ENCODE data around the gene TRAF7. TPM values are rescaled to one million over a fixed set of nuclear protein-coding genes. Genes with fewer than 3 reads are reported as not detected.

Gene TRAF7
- total RNA-seq, 1 donor from 2014 or later: 66.1 TPM

DNA sequence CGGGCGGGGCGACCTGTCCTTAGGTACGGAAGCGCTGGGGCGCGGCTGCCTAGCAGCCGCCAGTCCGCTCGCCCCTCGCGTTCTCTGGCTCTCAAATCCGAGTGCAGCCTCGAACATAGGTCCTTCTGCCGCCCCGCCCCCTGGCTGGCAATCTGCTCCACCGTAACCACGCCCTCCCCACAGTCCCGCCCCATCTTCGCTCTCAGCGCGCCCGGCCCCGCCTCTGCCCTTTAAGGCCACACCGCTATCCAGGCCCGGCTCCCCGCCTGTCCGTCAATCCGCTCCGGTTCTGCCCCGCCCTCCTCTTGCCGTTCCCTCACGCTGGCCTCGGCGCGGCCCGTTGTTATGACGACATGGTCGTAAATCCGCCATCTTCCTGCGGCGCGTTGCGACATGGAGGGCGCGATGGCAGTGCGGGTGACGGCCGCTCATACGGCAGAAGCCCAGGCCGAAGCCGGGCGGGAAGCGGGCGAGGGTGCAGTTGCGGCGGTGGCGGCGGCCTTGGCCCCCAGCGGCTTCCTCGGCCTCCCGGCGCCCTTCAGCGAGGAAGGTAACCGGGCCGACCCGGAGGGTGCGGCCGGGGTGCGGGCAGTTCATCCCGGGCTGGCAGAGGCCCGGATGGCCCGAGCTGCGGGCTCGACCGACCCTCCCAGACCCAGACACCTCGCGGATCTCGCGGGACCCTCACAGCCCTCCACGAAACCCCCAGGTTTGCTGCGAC, 67.8 kb downstream of the TRAF7 start, which contains the start of gene E4F1:
Gene E4F1, plus strand, starts transcription at position 371 of the 721 bp plus-strand sequence. Its CDS starts 23 bp downstream, at position 394.
- TF ChIP-seq, protein P1, sequence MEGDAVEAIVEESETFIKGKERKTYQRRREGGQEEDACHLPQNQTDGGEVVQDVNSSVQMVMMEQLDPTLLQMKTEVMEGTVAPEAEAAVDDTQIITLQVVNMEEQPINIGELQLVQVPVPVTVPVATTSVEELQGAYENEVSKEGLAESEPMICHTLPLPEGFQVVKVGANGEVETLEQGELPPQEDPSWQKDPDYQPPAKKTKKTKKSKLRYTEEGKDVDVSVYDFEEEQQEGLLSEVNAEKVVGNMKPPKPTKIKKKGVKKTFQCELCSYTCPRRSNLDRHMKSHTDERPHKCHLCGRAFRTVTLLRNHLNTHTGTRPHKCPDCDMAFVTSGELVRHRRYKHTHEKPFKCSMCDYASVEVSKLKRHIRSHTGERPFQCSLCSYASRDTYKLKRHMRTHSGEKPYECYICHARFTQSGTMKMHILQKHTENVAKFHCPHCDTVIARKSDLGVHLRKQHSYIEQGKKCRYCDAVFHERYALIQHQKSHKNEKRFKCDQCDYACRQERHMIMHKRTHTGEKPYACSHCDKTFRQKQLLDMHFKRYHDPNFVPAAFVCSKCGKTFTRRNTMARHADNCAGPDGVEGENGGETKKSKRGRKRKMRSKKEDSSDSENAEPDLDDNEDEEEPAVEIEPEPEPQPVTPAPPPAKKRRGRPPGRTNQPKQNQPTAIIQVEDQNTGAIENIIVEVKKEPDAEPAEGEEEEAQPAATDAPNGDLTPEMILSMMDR (IDR thresholded peaks at IDR 0.05; ENCODE audit: unreplicated experiment): no peak
- H3K36me3 Mint-ChIP-seq: no peaks in the 10 kb centered on the region
- no peaks in the 10 kb centered on the region for H3K9me3 Mint-ChIP-seq
- H3K4me3 Mint-ChIP-seq: peak within 1 kb of the TSS; percentile 78
- DNase-seq (ENCODE audit: low spot score in 2 of 2, unreplicated experiment in 2 of 2): peak; percentile 97 to 98
- H3K4me1 Mint-ChIP-seq: peaks cover 11% of the 10 kb centered on the region
- no peaks in the 10 kb centered on the region for H3K27me3 Mint-ChIP-seq (ENCODE audit: low read depth)
- H3K27ac Mint-ChIP-seq: peak within 1 kb of the TSS; percentile 75

DNA sequence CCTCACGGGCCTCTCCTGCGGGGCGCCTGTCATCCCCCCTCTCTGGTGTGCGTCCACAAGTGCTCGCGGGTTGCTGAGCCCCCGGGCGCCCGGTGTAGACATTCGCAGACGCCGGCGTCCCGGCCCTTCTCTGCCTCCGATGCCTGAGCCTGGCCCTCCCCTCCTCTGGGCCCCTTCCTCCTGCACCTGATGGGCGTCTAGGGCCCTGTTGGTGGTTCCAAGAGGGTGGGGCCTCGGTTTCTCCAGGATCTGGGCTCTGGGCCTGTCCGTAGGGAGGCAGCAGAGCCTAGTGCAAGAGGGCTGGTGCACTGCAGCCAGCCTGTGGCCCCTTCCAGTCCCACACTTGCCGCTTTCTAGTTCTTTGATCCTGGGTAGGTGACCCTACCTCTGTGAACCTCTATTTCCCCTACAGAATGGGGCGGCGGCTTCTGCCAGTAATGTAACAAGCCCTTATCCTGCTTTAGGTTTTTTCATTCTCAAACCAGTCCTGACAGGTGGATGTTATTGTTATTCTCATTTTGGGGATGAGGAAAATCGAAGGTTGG, 68.4 kb downstream of the TRAF7 start:
- peak in 1 of 2 experiments; percentile 68 for DNase-seq (ENCODE audit: low spot score in 2 of 2, unreplicated experiment in 2 of 2)
- H3K27me3 Mint-ChIP-seq (ENCODE audit: low read depth): no peaks in the 10 kb centered on the region
- no peaks in the 10 kb centered on the region for H3K36me3 Mint-ChIP-seq
- H3K9me3 Mint-ChIP-seq: no peaks in the 10 kb centered on the region
- TF ChIP-seq, protein P1 (IDR thresholded peaks at IDR 0.05; ENCODE audit: unreplicated experiment): no peak
- H3K4me3 Mint-ChIP-seq: peak overlapping the region; percentile 78
- peak overlapping the region; percentile 75 for H3K27ac Mint-ChIP-seq
- peaks cover 11% of the 10 kb centered on the region for H3K4me1 Mint-ChIP-seq

DNA sequence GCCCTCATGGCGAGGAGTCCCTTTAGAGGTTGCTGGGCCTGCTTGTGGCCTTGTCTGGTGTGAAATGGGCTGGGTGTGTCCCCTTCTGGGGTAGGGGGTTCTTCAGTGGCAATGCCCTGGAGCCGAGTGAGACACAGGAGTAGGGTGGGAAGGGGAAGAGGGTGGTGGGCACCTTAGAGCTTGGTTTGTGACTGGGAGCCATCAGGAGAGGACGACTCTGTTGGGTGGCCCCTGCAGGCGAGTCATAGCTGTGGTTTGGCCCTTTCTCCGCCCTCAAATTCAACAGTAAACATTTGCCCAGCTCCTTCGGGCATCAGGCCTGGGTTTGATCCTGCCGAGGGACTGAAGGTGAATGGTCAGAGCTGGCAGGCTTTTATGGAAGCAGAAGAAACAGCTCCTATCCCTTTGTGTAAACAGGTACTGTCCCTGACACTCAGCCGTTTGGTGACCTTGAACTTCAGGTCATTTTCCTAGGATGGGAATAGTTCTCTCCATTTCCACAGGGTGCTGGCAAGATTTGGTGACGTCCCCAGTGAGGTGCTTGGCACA, 70.7 kb downstream of the TRAF7 start:
- H3K27me3 Mint-ChIP-seq (ENCODE audit: low read depth): no peaks in the 10 kb centered on the region
- H3K4me3 Mint-ChIP-seq: peak overlapping the region; percentile 34
- TF ChIP-seq, protein P1 (IDR thresholded peaks at IDR 0.05; ENCODE audit: unreplicated experiment): no peak
- H3K4me1 Mint-ChIP-seq: peaks cover 11% of the 10 kb centered on the region
- no peak for DNase-seq (ENCODE audit: low spot score in 2 of 2, unreplicated experiment in 2 of 2)
- H3K36me3 Mint-ChIP-seq: no peaks in the 10 kb centered on the region
- H3K9me3 Mint-ChIP-seq: no peaks in the 10 kb centered on the region
- no peak overlapping the region for H3K27ac Mint-ChIP-seq

DNA sequence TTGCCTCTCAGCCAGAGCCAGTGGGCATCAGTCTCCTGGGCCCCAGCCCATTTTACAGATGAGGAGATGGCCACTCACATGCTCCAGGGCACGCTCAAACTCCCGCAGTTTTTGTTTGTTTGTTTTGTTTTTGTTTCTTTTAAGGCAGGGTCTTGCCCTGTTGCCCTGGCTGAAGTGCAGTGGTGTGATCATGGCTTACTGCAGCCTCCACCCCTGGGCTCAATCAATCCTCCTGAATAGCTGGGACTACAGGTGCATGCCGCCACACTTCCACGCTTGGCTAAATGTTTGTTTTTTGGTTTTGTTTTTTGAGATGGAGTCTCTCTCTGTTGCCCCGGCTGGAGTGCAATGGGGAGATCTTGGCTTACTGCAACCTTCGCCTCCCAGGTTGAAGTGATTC, 71.3 kb downstream of the TRAF7 start:
- peaks cover 11% of the 10 kb centered on the region for H3K4me1 Mint-ChIP-seq
- H3K4me3 Mint-ChIP-seq: no peak overlapping the region
- TF ChIP-seq, protein P1 (IDR thresholded peaks at IDR 0.05; ENCODE audit: unreplicated experiment): no peak
- no peaks in the 10 kb centered on the region for H3K36me3 Mint-ChIP-seq
- no peak for DNase-seq (ENCODE audit: low spot score in 2 of 2, unreplicated experiment in 2 of 2)
- no peaks in the 10 kb centered on the region for H3K9me3 Mint-ChIP-seq
- no peaks in the 10 kb centered on the region for H3K27me3 Mint-ChIP-seq (ENCODE audit: low read depth)
- H3K27ac Mint-ChIP-seq: no peak overlapping the region

Small RNA genes within 50 kb of the gene (microRNA-seq; reads per million reads assigned to microRNA genes)
- not detected for gene MIR3180-5
- not detected for gene MIR4516
- not detected for gene MIR6511B1

Other genes starting within 250 kb of the TRAF7 start
- gene HS3ST6, start 237.4 kb upstream of the TRAF7 start, total RNA-seq: 0.22 to 0.36 TPM in 2 of 3 replicates, not detected in the other
- 13.1 to 14.1 TPM (median 13.4 TPM) in 3 replicates for gene MSRB1, start 212.6 kb upstream of the TRAF7 start, total RNA-seq
- 0.40 to 0.45 TPM in 2 of 3 replicates, not detected in the other for gene RPL3L, start 201.1 kb upstream of the TRAF7 start, total RNA-seq
- gene NDUFB10, start 196.2 kb upstream of the TRAF7 start, total RNA-seq: 92.9 to 103 TPM (median 95.0 TPM) in 3 replicates
- 2,265 to 2,496 TPM (median 2,379 TPM) in 3 replicates for gene RPS2, start 191.0 kb upstream of the TRAF7 start, total RNA-seq
- not detected in 3 replicates for gene RNF151, start 188.9 kb upstream of the TRAF7 start, total RNA-seq
- gene TBL3, start 183.7 kb upstream of the TRAF7 start, total RNA-seq: 35.5 to 40.6 TPM (median 37.2 TPM) in 3 replicates
- gene NOXO1, start 174.3 kb upstream of the TRAF7 start, total RNA-seq: 0.42 to 1.3 TPM (median 0.73 TPM) in 3 replicates
- 22.8 to 26.5 TPM (median 23.7 TPM) in 3 replicates for gene GFER, start 171.6 kb upstream of the TRAF7 start, total RNA-seq
- 0.49 to 1.3 TPM (median 1.0 TPM) in 3 replicates for gene SYNGR3, start 165.8 kb upstream of the TRAF7 start, total RNA-seq
- gene ZNF598, start 146.0 kb upstream of the TRAF7 start, total RNA-seq: 50.6 to 52.7 TPM (median 52.7 TPM) in 3 replicates
- gene NPW, start 136.0 kb upstream of the TRAF7 start, total RNA-seq: 14.0 to 16.1 TPM (median 15.4 TPM) in 3 replicates
- gene NHERF2, start 128.9 kb upstream of the TRAF7 start, total RNA-seq: 48.1 to 55.1 TPM (median 51.3 TPM) in 3 replicates
- gene NTHL1, start 107.9 kb upstream of the TRAF7 start, total RNA-seq: 27.6 to 31.1 TPM (median 29.7 TPM) in 3 replicates
- 242 to 250 TPM (median 243 TPM) in 3 replicates for gene TSC2, start 107.8 kb upstream of the TRAF7 start, total RNA-seq
- 173 to 183 TPM (median 175 TPM) in 3 replicates for gene PKD1, start 19.9 kb upstream of the TRAF7 start, total RNA-seq
- gene RAB26, start 7.2 kb upstream of the TRAF7 start, total RNA-seq: 1.1 to 1.5 TPM (median 1.3 TPM) in 3 replicates
- 8.9 to 9.8 TPM (median 9.8 TPM) in 3 replicates for gene CASKIN1, start 40.8 kb downstream of the TRAF7 start, total RNA-seq
- gene MLST8, start 49.7 kb downstream of the TRAF7 start, total RNA-seq: 45.9 to 49.0 TPM (median 47.2 TPM) in 3 replicates
- 11.9 to 14.4 TPM (median 13.0 TPM) in 3 replicates for gene BRICD5, start 55.1 kb downstream of the TRAF7 start, total RNA-seq
- 15.2 to 17.9 TPM (median 16.8 TPM) in 3 replicates for gene PGP, start 59.1 kb downstream of the TRAF7 start, total RNA-seq
- 29.3 to 36.3 TPM (median 33.0 TPM) in 3 replicates for gene E4F1, start 67.8 kb downstream of the TRAF7 start, total RNA-seq
- 1.0 to 1.4 TPM (median 1.2 TPM) in 3 replicates for gene DNASE1L2, start 80.7 kb downstream of the TRAF7 start, total RNA-seq
- 53.3 to 54.8 TPM (median 54.5 TPM) in 3 replicates for gene ECI1, start 95.8 kb downstream of the TRAF7 start, total RNA-seq
- 229 to 243 TPM (median 229 TPM) in 3 replicates for gene RNPS1, start 112.3 kb downstream of the TRAF7 start, total RNA-seq
- gene ABCA3, start 184.9 kb downstream of the TRAF7 start, total RNA-seq: 3.5 to 3.9 TPM (median 3.6 TPM) in 3 replicates